ENCODE measurements around the gene FBXO44. TPM values are rescaled to one million over a fixed set of nuclear protein-coding genes. Genes with fewer than 3 reads are reported as not detected.

FBXO44 gene
- total and polyA plus RNA-seq, 8 donors: 12.1 to 54.6 (median 16.3) TPM

GRCh38 chr1:11708554-11709350 lies 54.1 kb downstream of the FBXO44 start:
- no peak for TF ChIP-seq CTCF (IDR thresholded peaks at IDR 0.05)
- FAIRE-seq: no peak
- ATAC-seq: no peak
- H3K9me3 ChIP-seq: no peaks in the 10 kb centered on the region
- no peak overlapping the region for H3K4me3 ChIP-seq
- no peaks in the 10 kb centered on the region for H3K4me1 ChIP-seq
- no peak for DNase-seq
- H3K36me3 ChIP-seq: no peaks in the 10 kb centered on the region
- no peak overlapping the region for H3K27ac ChIP-seq
- intact Hi-C loops (cut with DNase I): no loop called here
- no peaks in the 10 kb centered on the region for H3K27me3 ChIP-seq
- WGBS, 2 donors: 64 to 77% methylated on average over 11 of the region's 11 CpGs

GRCh38 chr1:11711490-11711889 lies 56.8 kb downstream of the FBXO44 start:
- H3K27me3 ChIP-seq: no peaks in the 10 kb centered on the region
- ATAC-seq: no peak
- intact Hi-C loops (cut with DNase I): no loop called here
- FAIRE-seq: no peak
- no peak overlapping the region for H3K27ac ChIP-seq
- no peak for DNase-seq
- 89 to 94% methylated on average over 5 of the region's 5 CpGs for WGBS, 2 donors
- no peaks in the 10 kb centered on the region for H3K36me3 ChIP-seq
- TF ChIP-seq CTCF (IDR thresholded peaks at IDR 0.05): no peak
- no peak overlapping the region for H3K4me3 ChIP-seq
- no peaks in the 10 kb centered on the region for H3K4me1 ChIP-seq
- no peaks in the 10 kb centered on the region for H3K9me3 ChIP-seq

GRCh38 chr1:11712285-11712684 lies 57.6 kb downstream of the FBXO44 start:
- ATAC-seq (no peak), FAIRE-seq (no peak), DNase-seq (no peak)
- Histone ChIP-seq H3K4me1 (no peaks in the 10 kb centered on the region), H3K27me3 (no peaks in the 10 kb centered on the region), H3K9me3 (no peaks in the 10 kb centered on the region), H3K27ac (no peak overlapping the region), H3K36me3 (no peaks in the 10 kb centered on the region), H3K4me3 (no peak overlapping the region)
- no peak for TF ChIP-seq CTCF (IDR thresholded peaks at IDR 0.05)
- intact Hi-C loops (cut with DNase I): no loop called here
- 80 to 85% methylated on average over 8 of the region's 8 CpGs for WGBS, 2 donors

Other genes starting within 250 kb of the FBXO44 start
- gene DISP3, start 175.7 kb upstream of the FBXO44 start, total RNA-seq: 1 to 10 TPM in 1 of 6 donors, under 1 TPM in 5; 0.13 to 1.0 (median 0.51) TPM
- 1 to 10 TPM in 1 of 2 donors, under 1 TPM in 1; 0.91 to 6.7 TPM for gene DISP3, start 175.7 kb upstream of the FBXO44 start, polyA plus RNA-seq
- 10 to 100 TPM; 27.5 to 75.6 (median 43.7) TPM for gene FBXO2, start 448 bp upstream of the FBXO44 start, total RNA-seq
- gene FBXO2, start 448 bp upstream of the FBXO44 start, polyA plus RNA-seq: 10 to 100 TPM; 25.3 to 58.6 TPM
- 1 to 10 TPM; 4.8 to 8.0 (median 6.9) TPM for gene FBXO6, start 9.3 kb downstream of the FBXO44 start, total RNA-seq
- gene FBXO6, start 9.3 kb downstream of the FBXO44 start, polyA plus RNA-seq: 1 to 10 TPM; 7.7 TPM
- gene MAD2L2, start 26.3 kb downstream of the FBXO44 start, total RNA-seq: 10 to 100 TPM; 15.6 to 23.7 (median 20.2) TPM
- gene MAD2L2, start 26.3 kb downstream of the FBXO44 start, polyA plus RNA-seq: 10 to 100 TPM; 24.5 to 27.0 TPM
- under 1 TPM in 5 of 6 donors, not detected in 1; 0.03 to 0.09 (median 0.03) TPM for gene DRAXIN, start 36.8 kb downstream of the FBXO44 start, total RNA-seq
- gene DRAXIN, start 36.8 kb downstream of the FBXO44 start, polyA plus RNA-seq: under 1 TPM; under 0.01 TPM
- gene AGTRAP, start 81.3 kb downstream of the FBXO44 start, total RNA-seq: 10 to 100 TPM; 16.8 to 28.1 (median 22.0) TPM
- gene AGTRAP, start 81.3 kb downstream of the FBXO44 start, polyA plus RNA-seq: 10 to 100 TPM; 28.5 to 38.5 TPM
- gene C1orf167, start 107.3 kb downstream of the FBXO44 start, total RNA-seq: under 1 TPM in 1 of 6 donors, not detected in 5; 0.37 TPM
- 1 to 10 TPM in 1 of 2 donors, under 1 TPM in 1; 0.85 to 1.4 TPM for gene C1orf167, start 107.3 kb downstream of the FBXO44 start, polyA plus RNA-seq
- gene MTHFR, start 151.1 kb downstream of the FBXO44 start, total RNA-seq: 10 to 100 TPM; 12.7 to 18.2 (median 15.6) TPM
- 10 to 100 TPM in 1 of 2 donors, 1 to 10 TPM in 1; 9.6 to 19.1 TPM for gene MTHFR, start 151.1 kb downstream of the FBXO44 start, polyA plus RNA-seq
- 10 to 100 TPM in 1 of 6 donors, 1 to 10 TPM in 5; 4.3 to 12.3 (median 6.0) TPM for gene CLCN6, start 151.3 kb downstream of the FBXO44 start, total RNA-seq
- gene CLCN6, start 151.3 kb downstream of the FBXO44 start, polyA plus RNA-seq: 10 to 100 TPM; 13.6 to 16.8 TPM
- gene NPPA, start 192.9 kb downstream of the FBXO44 start, total RNA-seq: under 1 TPM in 1 of 6 donors, not detected in 5; 0.24 TPM
- gene NPPA, start 192.9 kb downstream of the FBXO44 start, polyA plus RNA-seq: 1 to 10 TPM in 1 of 2 donors, under 1 TPM in 1; 0.28 to 1.3 TPM
- gene NPPB, start 204.1 kb downstream of the FBXO44 start, total RNA-seq: 1 to 10 TPM in 1 of 6 donors, under 1 TPM in 2, not detected in 3; 0.28 to 1.5 (median 0.31) TPM
- 1 to 10 TPM in 1 of 2 donors, under 1 TPM in 1; 0.95 to 1.6 TPM for gene NPPB, start 204.1 kb downstream of the FBXO44 start, polyA plus RNA-seq